Mucosa of rectum (tissue), 2 donors: ENCODE results near the gene INPP5J.

Experiments
- H3K27ac ChIP-seq, 2 donors: one replicate each; pipeline ENCODE4 v1.7.0; 2013; ENCODE audit warnings: inconsistent platforms in 2 of 2, low read depth in 2 of 2, low read length in 2 of 2
- H3K27me3 ChIP-seq, 2 donors: one replicate each; pipeline ENCODE4 v1.7.0; 2013; ENCODE audit warnings: low read length in 2 of 2; ENCODE audit not compliant: control insufficient read depth in 2 of 2, insufficient read depth in 2 of 2
- H3K36me3 ChIP-seq, 2 donors: one replicate each; pipeline ENCODE4 v1.7.0; 2013; ENCODE audit warnings: low read length in 2 of 2; ENCODE audit not compliant: control insufficient read depth in 2 of 2, insufficient read depth in 2 of 2
- H3K4me1 ChIP-seq, 2 donors: one replicate each; pipeline ENCODE4 v1.7.0; 2013; ENCODE audit warnings: low read length in 2 of 2, mild to moderate bottlenecking in 1 of 2; ENCODE audit not compliant: control insufficient read depth in 2 of 2, insufficient read depth in 2 of 2
- H3K4me3 ChIP-seq, 2 donors: one replicate each; pipeline ENCODE4 v1.7.0; 2013; ENCODE audit warnings: low read length in 2 of 2
- H3K9ac ChIP-seq, 2 donors: one replicate each; pipeline ENCODE4 v1.7.0; 2013; ENCODE audit warnings: low read length in 2 of 2, low read depth in 1 of 2, mild to moderate bottlenecking in 1 of 2
- H3K9me3 ChIP-seq, 2 donors: one replicate each; pipeline ENCODE4 v1.7.0; 2013; ENCODE audit warnings: low read length in 2 of 2; ENCODE audit not compliant: control insufficient read depth in 2 of 2
- donor health status: healthy.
- donor health status: Normal muscosa, but diverticular disease.

INPP5J gene

DNA sequence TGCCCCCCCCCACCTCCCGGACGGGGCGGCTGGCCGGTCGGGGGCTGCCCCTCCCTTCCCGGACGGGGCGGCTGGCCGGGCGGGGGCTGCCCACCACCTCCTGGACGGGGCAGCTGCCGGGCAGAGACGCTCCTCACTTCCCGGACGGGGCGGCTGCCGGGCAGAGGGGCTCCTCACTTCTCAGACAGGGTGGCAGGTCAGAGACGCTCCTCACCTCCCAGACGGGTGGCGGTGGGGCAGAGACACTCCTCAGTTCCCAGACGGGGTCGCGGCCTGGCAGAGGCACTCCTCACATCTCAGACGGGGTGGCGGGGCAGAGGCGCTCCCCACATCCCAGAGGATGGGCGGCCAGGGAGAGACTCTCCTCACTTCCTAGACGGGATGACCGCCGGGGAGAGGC lies 61.2 kb downstream of the INPP5J start:
- no peak overlapping the region for H3K27ac ChIP-seq
- H3K9ac ChIP-seq, result no peak overlapping the region
- peaks cover 3 to 9% of the 10 kb centered on the region in 2 donors for H3K4me1 ChIP-seq
- no peaks in the 10 kb centered on the region for H3K9me3 ChIP-seq
- peaks cover 9 to 28% of the 10 kb centered on the region in 2 donors for H3K36me3 ChIP-seq
- no peak overlapping the region for H3K4me3 ChIP-seq
- no peaks in the 10 kb centered on the region for H3K27me3 ChIP-seq
